ENCODE data around the gene CCL21. TPM values are rescaled to one million over a fixed set of nuclear protein-coding genes. Genes with fewer than 3 reads are reported as not detected.
"Not testable (repeated sequence)": the region's sequence is repeated elsewhere in the genome, so short reads cannot be mapped to it uniquely, and the experiment has no call there.

The CCL21 gene, protein sequence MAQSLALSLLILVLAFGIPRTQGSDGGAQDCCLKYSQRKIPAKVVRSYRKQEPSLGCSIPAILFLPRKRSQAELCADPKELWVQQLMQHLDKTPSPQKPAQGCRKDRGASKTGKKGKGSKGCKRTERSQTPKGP
- total RNA-seq (13.5 TPM), polyA plus RNA-seq (ENCODE audit: insufficient read depth in 1 of 8, insufficient read length in 8 of 8, low replicate concordance in 1 of 8) (10 to 100 TPM in 6 of 8 donors, 1 to 10 TPM in 2; 4.4 to 25.2 (median 18.2) TPM)
- long read RNA-seq, donor 1, partial matches to known transcripts = 0 of 1 reads
- long read RNA-seq, donor 1, other reads (novel, unspliced or antisense) = 0 of 1 reads
- long read RNA-seq, donor 2, partial matches to known transcripts = 0 of 3 reads
- long read RNA-seq, donor 2, other reads (novel, unspliced or antisense) = 0 of 3 reads
- long read RNA-seq, donor 3, partial matches to known transcripts = 0 of 1 reads
- long read RNA-seq, donor 3, other reads (novel, unspliced or antisense) = 0 of 1 reads
- long read RNA-seq, donor 4, partial matches to known transcripts = 0 of 1 reads
- long read RNA-seq, donor 4, other reads (novel, unspliced or antisense) = 0 of 1 reads
- long read RNA-seq, donor 5, transcript CCL21-201 (4 exons, 852 nt) = major isoform, 8 of 10 reads
- long read RNA-seq, donor 5, partial matches to known transcripts = 0 of 10 reads
- long read RNA-seq, donor 5, other reads (novel, unspliced or antisense) = 0 of 10 reads
- long read RNA-seq, donor 6, transcript CCL21-201 (4 exons, 852 nt) = major isoform, 6 of 6 reads
- long read RNA-seq, donor 6, partial matches to known transcripts = 0 of 6 reads
- long read RNA-seq, donor 6, other reads (novel, unspliced or antisense) = 0 of 6 reads
- long read RNA-seq, donor 7, transcript CCL21-201 (4 exons, 852 nt) = major isoform, 13 of 14 reads
- long read RNA-seq, donor 7, partial matches to known transcripts = 0 of 14 reads
- long read RNA-seq, donor 7, other reads (novel, unspliced or antisense) = 0 of 14 reads
- long read RNA-seq, donor 8, partial matches to known transcripts = 0 of 4 reads
- long read RNA-seq, donor 8, other reads (novel, unspliced or antisense) = 0 of 4 reads
- long read RNA-seq, donor 9, transcript CCL21-201 (4 exons, 852 nt) = major isoform, 5 of 6 reads
- long read RNA-seq, donor 9, partial matches to known transcripts = 0 of 6 reads
- long read RNA-seq, donor 9, other reads (novel, unspliced or antisense) = 0 of 6 reads
- long read RNA-seq, donor 10, partial matches to known transcripts = 0 of 4 reads
- long read RNA-seq, donor 10, other reads (novel, unspliced or antisense) = 0 of 4 reads
- long read RNA-seq, donor 11, transcript CCL21-201 (4 exons, 852 nt) = major isoform, 9 of 9 reads
- long read RNA-seq, donor 11, partial matches to known transcripts = 0 of 9 reads
- long read RNA-seq, donor 11, other reads (novel, unspliced or antisense) = 0 of 9 reads

GRCh38 chr9:34710023-34710422 is at the start of gene CCL21:
TSS of gene CCL21 (minus strand) at chr9:34710136. CDS start at chr9:34710066, 70 bp downstream.
- Histone ChIP-seq H3K9me3 (replicated peaks; ENCODE audit: control insufficient read depth, low read depth, low read length) (no peaks in the 10 kb centered on the region), H3K4me1 (ENCODE audit: control insufficient read depth, insufficient read depth, low read length) (peaks cover 4% of the 10 kb centered on the region), H3K36me3 (ENCODE audit: control insufficient read depth, insufficient read depth, low read length) (no peaks in the 10 kb centered on the region), H3K27me3 (ENCODE audit: control insufficient read depth, insufficient read depth, low read length) (no peaks in the 10 kb centered on the region), H3K27ac (ENCODE audit: low read length) (no peak within 1 kb of the TSS), H3K4me3 (ENCODE audit: low read length) (no peak within 1 kb of the TSS)
- DNase-seq = peak; percentile 58
- WGBS (ENCODE audit: insufficient coverage) = no CpG with 5 or more reads among the region's 2 CpGs

DNA sequence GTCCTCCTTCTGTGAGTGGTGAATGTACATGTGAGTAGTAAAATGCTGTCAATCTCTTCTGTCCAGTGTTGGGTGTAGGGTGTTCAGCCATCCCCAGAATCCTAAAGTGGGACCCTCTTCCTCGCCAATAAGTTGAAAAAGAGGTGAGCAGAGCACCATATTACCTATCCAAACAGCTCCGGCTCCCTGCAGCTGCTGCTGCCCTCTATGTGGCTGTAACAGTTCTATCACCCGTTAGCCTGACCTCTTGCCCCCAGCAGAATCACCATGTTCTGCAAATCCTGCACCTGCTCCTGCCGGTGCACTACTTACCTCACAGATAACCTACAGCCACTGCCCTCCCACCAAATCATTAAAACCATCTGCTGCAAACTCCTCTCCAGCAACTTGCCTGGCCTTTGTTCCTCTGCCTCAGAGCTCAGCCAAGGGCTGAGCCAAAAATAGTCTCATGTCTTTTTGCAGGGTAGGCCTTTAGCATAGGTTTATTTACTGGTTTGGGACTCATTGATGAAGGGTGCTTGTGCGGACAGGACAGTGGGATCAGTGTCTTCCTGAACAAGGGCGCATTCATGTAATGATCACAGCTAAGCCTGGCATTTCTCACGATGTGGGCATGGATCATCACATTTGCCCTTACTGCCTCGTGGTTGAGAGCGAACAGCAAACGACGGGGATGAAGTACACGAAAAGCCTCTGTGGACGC is 49.6 kb upstream of the CCL21 start:
- Histone ChIP-seq H3K4me1 (ENCODE audit: control insufficient read depth, insufficient read depth, low read length) (no peaks in the 10 kb centered on the region), H3K27ac (ENCODE audit: low read length) (no peak overlapping the region), H3K4me3 (ENCODE audit: low read length) (no peak overlapping the region), H3K27me3 (ENCODE audit: control insufficient read depth, insufficient read depth, low read length) (peaks cover 9% of the 10 kb centered on the region), H3K36me3 (ENCODE audit: control insufficient read depth, insufficient read depth, low read length) (no peaks in the 10 kb centered on the region), H3K9me3 (replicated peaks; ENCODE audit: control insufficient read depth, low read depth, low read length) (no peaks in the 10 kb centered on the region)
- WGBS (ENCODE audit: insufficient coverage) = 74% methylated on average over 13 of the region's 13 CpGs
- DNase-seq = no peak

DNA sequence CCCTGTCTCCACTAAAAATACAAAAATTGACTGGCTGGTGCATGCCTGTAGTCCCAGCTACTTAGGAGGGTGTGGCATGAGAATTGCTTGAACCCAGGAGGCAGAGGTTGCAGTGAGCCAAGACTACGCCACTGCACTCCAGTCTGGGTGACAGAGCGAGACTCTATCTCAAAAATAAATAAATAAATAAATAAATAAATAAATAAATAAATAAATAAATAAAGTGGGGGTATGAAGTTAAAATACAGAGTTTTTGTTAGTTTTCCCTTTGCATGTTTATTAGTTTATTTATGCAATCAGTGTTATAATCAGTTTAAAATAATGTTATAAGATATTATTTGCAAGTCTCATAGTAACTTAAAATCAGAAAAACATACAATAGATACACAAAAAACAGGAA is 40.4 kb upstream of the CCL21 start:
- H3K4me3 ChIP-seq (ENCODE audit: low read length); H3K27ac ChIP-seq (ENCODE audit: low read length); H3K4me1 ChIP-seq (ENCODE audit: control insufficient read depth, insufficient read depth, low read length); DNase-seq; H3K36me3 ChIP-seq (ENCODE audit: control insufficient read depth, insufficient read depth, low read length); H3K9me3 ChIP-seq (replicated peaks; ENCODE audit: control insufficient read depth, low read depth, low read length); H3K27me3 ChIP-seq (ENCODE audit: control insufficient read depth, insufficient read depth, low read length): not testable (repeated sequence)
- no CpG with 5 or more reads among the region's 2 CpGs for WGBS (ENCODE audit: insufficient coverage)

DNA sequence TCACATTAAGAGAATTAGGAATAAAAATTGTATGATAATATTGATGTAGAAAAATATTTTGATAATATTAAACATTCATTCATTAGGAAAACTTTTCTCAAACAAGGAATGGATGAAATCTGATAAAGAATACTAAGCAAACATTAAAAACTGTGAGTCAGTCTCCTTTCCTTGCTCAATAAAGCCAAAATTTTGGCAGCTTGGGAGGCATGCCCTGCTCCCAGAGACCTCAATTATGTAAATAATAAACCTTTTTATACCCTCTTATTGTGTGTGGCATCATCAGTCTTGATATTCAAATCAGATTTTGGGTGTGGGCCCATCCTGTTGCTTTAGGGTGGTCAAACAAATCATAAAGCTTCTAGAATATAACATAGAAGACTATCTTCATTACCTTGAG is 36.6 kb upstream of the CCL21 start:
- Histone ChIP-seq H3K4me3 (ENCODE audit: low read length) (no peak overlapping the region), H3K27me3 (ENCODE audit: control insufficient read depth, insufficient read depth, low read length) (no peaks in the 10 kb centered on the region), H3K9me3 (replicated peaks; ENCODE audit: control insufficient read depth, low read depth, low read length) (no peaks in the 10 kb centered on the region), H3K27ac (ENCODE audit: low read length) (no peak overlapping the region), H3K4me1 (ENCODE audit: control insufficient read depth, insufficient read depth, low read length) (no peaks in the 10 kb centered on the region), H3K36me3 (ENCODE audit: control insufficient read depth, insufficient read depth, low read length) (no peaks in the 10 kb centered on the region)
- DNase-seq = no peak

DNA sequence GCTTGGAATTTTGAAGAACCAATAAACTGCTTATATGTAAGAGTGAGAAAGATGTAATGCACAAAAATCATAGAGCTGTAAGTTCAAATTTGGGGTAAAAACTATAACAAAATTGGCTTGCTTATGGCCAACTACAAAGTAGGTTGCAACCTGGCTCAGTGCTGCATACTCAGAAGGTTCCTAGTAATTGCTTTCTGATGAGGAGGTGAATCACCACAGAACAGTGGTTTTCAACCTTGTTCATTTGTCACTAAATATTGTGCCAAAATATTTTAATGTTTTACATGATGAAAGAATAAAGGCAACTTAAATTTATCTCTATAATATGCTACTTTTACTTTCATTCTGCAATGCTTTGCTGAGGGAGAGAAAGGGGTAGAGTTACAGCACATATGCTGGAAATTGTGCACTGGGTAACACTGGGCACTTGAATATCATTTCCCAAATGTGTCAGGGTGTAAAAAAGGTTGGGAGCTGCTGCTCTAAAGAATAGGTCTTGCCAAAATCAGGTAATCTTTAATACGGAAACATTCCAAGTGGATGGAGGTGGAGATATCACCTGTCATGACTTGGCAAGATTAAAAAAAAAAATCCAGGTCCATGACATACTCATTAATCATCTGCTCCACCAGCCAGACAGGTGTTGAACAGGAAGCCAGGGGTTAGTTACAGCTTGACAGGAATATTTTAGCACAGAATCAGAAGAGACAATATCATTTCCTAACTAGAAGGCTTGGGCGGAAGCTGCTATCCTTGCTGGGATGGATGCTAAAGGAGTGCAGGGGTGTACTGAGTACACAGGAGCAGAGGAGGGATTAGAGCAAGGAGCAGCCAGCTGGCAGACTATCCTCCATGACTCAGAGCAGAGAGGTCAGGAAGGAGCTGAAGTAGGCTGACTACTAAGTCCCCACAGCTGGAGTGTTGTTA is 34.6 kb upstream of the CCL21 start:
- Histone ChIP-seq H3K9me3 (replicated peaks; ENCODE audit: control insufficient read depth, low read depth, low read length) (no peaks in the 10 kb centered on the region), H3K27ac (ENCODE audit: low read length) (no peak overlapping the region), H3K4me3 (ENCODE audit: low read length) (no peak overlapping the region), H3K36me3 (ENCODE audit: control insufficient read depth, insufficient read depth, low read length) (no peaks in the 10 kb centered on the region), H3K4me1 (ENCODE audit: control insufficient read depth, insufficient read depth, low read length) (no peaks in the 10 kb centered on the region), H3K27me3 (ENCODE audit: control insufficient read depth, insufficient read depth, low read length) (no peaks in the 10 kb centered on the region)
- no CpG with 5 or more reads among the region's 2 CpGs for WGBS (ENCODE audit: insufficient coverage)
- peak; percentile 76 for DNase-seq

DNA sequence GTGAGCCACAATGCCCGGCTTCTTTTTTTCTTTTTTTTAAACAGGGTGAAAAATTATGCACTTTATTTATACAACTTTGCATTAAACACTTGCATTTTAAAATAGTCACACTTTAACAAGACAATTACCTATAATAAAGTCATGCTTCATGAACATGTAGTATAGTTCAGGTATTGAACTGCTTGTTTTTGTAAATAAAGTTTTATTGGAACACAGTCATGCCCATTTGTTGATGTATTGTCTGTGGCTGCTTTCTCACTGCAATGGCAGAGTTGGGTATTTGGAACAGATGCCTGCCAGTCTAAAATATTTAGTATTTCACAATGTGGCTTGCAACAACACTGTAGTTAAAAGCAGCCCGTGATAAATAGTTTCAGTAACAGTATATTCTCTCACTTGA is 32.8 kb upstream of the CCL21 start:
- H3K4me3 ChIP-seq (ENCODE audit: low read length) = no peak overlapping the region
- WGBS (ENCODE audit: insufficient coverage) = no CpG with 5 or more reads among the region's 2 CpGs
- no peaks in the 10 kb centered on the region for H3K4me1 ChIP-seq (ENCODE audit: control insufficient read depth, insufficient read depth, low read length)
- no peaks in the 10 kb centered on the region for H3K9me3 ChIP-seq (replicated peaks; ENCODE audit: control insufficient read depth, low read depth, low read length)
- H3K36me3 ChIP-seq (ENCODE audit: control insufficient read depth, insufficient read depth, low read length) = no peaks in the 10 kb centered on the region
- H3K27me3 ChIP-seq (ENCODE audit: control insufficient read depth, insufficient read depth, low read length) = no peaks in the 10 kb centered on the region
- no peak for DNase-seq
- no peak overlapping the region for H3K27ac ChIP-seq (ENCODE audit: low read length)

DNA sequence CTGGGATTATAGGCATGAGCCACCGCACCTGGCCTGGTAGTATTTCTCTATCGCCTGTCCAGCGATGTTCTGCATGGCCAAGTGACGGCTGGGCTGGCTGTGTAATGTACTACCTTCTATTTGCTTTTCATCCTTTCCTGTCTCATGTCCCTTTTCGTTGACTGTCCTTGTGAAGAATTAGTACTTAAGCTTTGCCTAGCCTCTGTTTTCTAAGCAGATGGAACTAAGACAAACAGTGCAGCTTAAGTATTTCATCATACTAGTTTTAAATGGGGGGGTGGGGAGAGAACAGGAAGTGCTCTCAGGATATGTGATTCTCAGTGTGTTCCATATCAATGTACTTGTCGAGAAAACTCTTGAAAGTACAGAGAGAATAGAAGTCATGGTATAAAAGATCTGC is 31.7 kb upstream of the CCL21 start:
- H3K9me3 ChIP-seq (replicated peaks; ENCODE audit: control insufficient read depth, low read depth, low read length) = no peaks in the 10 kb centered on the region
- H3K4me3 ChIP-seq (ENCODE audit: low read length) = no peak overlapping the region
- DNase-seq = no peak
- H3K36me3 ChIP-seq (ENCODE audit: control insufficient read depth, insufficient read depth, low read length) = no peaks in the 10 kb centered on the region
- H3K27ac ChIP-seq (ENCODE audit: low read length) = no peak overlapping the region
- no peaks in the 10 kb centered on the region for H3K4me1 ChIP-seq (ENCODE audit: control insufficient read depth, insufficient read depth, low read length)
- H3K27me3 ChIP-seq (ENCODE audit: control insufficient read depth, insufficient read depth, low read length) = no peaks in the 10 kb centered on the region
- 82% methylated on average over 4 of the region's 6 CpGs for WGBS (ENCODE audit: insufficient coverage)

GRCh38 chr9:34740176-34740575 is 30.2 kb upstream of the CCL21 start:
- H3K9me3 ChIP-seq (replicated peaks; ENCODE audit: control insufficient read depth, low read depth, low read length); H3K4me3 ChIP-seq (ENCODE audit: low read length); H3K36me3 ChIP-seq (ENCODE audit: control insufficient read depth, insufficient read depth, low read length); H3K27me3 ChIP-seq (ENCODE audit: control insufficient read depth, insufficient read depth, low read length); H3K27ac ChIP-seq (ENCODE audit: low read length); H3K4me1 ChIP-seq (ENCODE audit: control insufficient read depth, insufficient read depth, low read length); DNase-seq: not testable (repeated sequence)
- WGBS (ENCODE audit: insufficient coverage) = 97% methylated on average over 20 of the region's 27 CpGs
